GM20000 (cell line): ENCODE data around the gene EIF2AK2.
A peak's percentile ranks its signal among the peaks of the same experiment; 100 is the strongest.
"Not testable (repeated sequence)": the region's sequence is repeated elsewhere in the genome, so short reads cannot be mapped to it uniquely, and the experiment has no call there.

Experiments
- DNase-seq: peaks from one replicate; pipeline ENCODE4 v3.0.0; 2012; ENCODE audit warnings: low spot score
- TF ChIP-seq, protein P1 (sequence below): IDR thresholded peaks from 2 replicates; pipeline ENCODE4 v1.5.1; 2012; ENCODE audit warnings: mild to moderate bottlenecking, control low read depth; ENCODE audit errors: extremely low read depth, missing control alignments

The EIF2AK2 gene

DNA sequence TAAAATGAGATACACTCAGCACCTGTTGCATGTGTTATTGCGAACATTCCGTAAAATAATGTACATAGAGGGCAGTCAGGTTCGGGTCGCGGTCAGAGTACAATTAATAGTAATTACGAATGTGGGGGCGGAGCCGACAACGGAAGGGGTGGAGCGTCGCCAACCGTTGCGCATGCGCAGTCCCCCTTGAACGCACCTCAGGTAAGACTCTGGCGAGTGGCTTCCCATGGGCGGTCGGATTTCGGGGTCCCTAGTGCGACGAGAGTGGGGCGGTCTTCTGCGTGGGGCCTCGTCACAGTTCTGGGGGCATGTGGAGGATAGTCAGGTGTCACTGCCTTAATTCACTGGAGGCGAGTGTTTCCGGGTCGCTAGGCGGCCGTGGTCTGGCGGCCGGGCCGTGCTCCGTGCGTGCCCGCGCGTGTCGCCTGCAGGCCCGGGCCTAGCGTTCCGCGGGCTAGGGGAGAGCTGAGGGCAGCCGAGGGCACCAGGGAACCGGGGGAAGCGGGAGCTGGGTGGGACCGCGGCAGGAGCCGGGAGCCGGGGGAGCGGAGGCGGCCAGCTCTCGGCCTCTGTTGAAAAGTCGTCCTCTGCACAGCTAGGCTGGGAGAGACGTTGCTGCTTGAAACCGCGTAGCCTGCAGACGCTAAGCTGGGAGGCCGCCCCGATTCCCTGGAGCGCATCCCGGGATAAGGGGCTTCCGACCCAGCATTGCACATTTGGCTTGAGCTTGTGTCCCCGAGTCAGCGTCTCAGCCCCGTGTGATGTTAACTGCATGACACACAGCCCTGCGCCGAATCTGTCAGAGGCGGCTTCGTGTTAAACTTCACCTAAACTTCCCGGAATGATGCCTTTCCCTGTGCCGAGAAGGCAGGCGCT, 39.8 kb upstream of the EIF2AK2 start, which contains the start of gene CEBPZOS:
Gene CEBPZOS (plus strand): TSS at position 177 of the 876 bp plus-strand sequence. CDS start 3,209 bp downstream, outside the sequence.
- peak; percentile 93 for DNase-seq
- TF ChIP-seq, protein P1, sequence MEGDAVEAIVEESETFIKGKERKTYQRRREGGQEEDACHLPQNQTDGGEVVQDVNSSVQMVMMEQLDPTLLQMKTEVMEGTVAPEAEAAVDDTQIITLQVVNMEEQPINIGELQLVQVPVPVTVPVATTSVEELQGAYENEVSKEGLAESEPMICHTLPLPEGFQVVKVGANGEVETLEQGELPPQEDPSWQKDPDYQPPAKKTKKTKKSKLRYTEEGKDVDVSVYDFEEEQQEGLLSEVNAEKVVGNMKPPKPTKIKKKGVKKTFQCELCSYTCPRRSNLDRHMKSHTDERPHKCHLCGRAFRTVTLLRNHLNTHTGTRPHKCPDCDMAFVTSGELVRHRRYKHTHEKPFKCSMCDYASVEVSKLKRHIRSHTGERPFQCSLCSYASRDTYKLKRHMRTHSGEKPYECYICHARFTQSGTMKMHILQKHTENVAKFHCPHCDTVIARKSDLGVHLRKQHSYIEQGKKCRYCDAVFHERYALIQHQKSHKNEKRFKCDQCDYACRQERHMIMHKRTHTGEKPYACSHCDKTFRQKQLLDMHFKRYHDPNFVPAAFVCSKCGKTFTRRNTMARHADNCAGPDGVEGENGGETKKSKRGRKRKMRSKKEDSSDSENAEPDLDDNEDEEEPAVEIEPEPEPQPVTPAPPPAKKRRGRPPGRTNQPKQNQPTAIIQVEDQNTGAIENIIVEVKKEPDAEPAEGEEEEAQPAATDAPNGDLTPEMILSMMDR: no peak

DNA sequence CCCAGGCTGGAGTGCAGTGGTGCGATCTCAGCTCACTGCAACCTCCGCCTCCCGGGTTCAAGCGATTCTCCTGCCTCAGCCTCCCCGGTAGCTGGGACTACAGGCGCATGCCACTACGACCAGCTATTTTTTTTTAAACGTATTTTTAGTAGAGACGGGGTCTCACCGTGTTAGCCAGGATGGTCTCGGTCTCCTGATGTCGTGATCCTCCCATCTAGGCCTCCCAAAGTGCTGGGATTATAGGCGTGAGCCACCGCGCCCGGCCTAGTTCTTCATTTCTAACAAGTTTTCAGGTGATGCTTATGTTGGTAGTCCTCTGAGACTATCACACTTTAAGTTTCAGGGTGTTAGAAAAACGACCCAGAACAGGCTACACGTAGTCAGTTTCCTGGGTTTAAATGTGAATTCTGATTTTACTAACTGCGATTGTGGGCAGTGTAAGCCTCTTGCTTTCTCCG, 39.1 kb upstream of the EIF2AK2 start:
- DNase-seq: not testable (repeated sequence)

DNA sequence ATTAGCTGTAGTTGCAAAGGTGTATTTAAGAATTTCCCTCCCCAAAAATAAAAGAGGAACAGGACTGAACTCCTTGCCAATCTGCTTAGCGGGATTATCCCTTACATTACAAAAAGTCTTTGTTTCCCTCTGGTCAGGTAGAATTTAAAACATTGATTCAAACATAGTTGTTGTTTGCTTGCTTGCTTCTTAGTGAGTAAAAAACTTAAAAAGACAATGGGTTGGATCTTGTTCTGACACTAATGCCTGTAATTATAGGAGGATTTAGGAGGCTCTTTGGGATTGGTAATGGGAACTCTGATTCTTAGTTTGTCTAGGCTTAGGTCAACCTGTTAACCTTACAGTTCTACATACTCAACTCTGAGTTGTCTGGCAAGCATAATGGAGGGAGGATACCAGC, 35.8 kb upstream of the EIF2AK2 start:
- TF ChIP-seq, protein P1: no peak
- DNase-seq: no peak

DNA sequence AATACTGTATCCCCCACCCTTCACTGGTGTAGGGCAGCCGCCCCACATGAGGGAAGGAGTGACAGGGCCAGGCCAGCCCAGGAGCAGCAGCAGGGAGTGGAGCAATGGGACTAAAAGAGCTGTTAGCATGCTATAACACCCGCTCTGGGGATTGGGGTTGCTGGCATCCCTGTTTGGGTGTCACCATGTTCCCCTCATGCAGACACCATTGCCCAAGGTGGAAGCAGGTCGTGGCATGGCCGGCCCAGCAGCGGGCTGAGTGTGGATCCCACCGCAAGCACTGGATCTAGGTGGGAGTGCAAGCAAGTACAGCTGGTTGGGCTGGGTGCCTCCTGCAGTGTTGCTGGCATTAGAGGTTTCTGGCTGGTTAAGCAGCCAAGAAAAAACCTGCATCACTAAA, 35.0 kb upstream of the EIF2AK2 start:
- TF ChIP-seq, protein P1: no peak
- DNase-seq: no peak

DNA sequence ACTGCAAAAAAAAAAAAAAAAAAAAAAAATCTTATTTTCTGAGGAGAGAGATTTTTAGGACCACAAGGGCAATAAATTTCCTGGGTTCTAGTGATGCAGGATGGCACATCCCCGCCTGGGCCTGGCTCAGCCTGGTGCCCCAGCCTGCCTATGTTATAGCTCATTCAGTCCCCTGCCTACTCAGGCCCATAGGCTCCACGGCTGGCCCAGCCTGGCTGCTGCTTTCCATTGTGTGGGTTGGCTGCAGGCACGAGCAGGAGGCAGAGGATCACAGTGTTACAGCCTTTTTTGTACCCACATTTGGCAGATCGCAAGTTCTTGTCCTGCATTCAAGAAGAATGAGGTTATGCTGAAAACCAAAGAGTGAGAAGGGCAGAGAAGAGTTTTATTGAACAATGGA, 34.5 kb upstream of the EIF2AK2 start:
- no peak for DNase-seq
- TF ChIP-seq, protein P1: no peak

DNA sequence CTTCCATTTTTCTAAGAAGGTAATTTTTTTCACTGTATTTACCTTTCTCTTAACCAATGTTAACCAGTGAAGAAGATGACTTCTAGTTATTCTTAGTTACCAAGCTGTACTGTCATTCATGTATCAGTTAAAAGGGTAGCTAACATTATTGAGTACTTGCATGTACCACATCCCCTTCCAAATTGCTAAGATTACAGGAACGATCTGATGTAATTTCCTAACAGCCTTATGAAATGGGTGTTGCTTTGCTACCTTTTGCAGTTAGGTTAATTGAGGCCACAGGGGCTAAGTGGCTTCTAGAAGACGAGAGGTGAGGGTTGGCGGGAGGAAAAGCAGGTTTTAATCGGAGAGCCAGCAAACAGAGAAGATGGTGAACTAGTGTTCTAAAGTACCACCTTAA, 33.5 kb upstream of the EIF2AK2 start:
- DNase-seq: no peak
- TF ChIP-seq, protein P1: no peak

DNA sequence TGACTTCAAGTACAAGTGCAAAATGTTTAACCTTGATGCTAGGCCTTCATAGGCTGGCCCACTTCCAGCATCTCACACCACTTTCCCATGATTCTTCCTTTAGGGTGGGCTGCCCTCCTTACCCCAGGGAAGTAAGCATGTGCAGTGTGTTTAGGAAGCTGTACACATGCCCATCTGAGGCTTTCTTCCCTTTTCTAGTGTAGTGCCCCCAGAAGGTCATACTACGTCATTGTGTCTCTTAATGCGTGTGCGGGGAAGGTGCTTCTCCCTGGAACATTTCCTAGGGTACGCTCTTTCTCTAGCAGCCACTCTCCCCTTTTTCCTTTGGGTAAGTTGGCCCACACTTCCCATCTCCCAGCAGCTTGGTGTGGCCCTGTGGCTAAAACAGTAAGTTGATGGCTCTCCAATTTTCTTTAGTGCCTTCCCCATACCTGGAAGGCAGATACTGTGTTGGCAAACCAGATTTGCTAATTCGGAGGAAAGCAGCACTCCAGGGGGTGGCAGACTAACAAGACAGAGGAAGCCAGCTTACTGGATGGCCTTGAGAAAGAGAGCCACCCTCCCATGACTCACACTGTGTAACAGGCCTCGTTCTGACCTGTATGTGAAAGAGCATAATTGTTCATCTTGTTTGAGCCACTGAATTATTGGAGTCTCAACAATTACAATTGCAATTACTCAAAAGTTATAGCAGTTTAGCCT, 32.8 kb upstream of the EIF2AK2 start:
- no peak for DNase-seq
- TF ChIP-seq, protein P1: no peak
